ENCODE results near the gene PTGR3. TPM values are rescaled to one million over a fixed set of nuclear protein-coding genes. Genes with fewer than 3 reads are reported as not detected.
A peak's percentile ranks its signal among the peaks of the same experiment; 100 is the strongest.

PTGR3 gene
- total and polyA plus RNA-seq, 2 donors from 2014 or later: 21.1 to 36.8 TPM

DNA sequence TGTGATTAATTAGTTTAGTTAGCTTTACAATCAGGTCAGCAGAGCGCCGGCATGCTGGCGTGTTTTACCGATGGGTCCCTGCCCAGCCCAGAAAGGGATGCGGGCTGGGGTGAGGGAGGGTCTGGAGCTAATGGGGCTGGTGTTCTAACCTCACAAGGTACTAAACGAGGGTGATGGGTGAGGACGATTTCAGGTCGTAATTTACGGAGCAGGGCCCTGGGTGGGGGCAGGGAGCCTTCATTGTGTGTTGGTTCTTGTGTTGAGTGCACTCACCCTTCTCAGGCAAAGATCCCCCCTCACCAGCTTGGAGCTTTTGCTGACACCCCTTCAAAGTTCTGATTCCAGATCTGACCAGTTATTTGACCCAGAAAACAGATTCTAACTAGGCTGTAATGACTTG, 39.5 kb downstream of the PTGR3 start:
- intact Hi-C loops (cut with DNase I): no loop called here
- DNase-seq (no peak), FAIRE-seq (no peak)
- no peaks in the 10 kb centered on the region for H3K4me1 ChIP-seq (ENCODE audit: control insufficient read depth in 2 of 3, insufficient read depth in 2 of 3, low read depth in 1 of 3, low read length in 3 of 3)
- H3K9me3 ChIP-seq (ENCODE audit: control insufficient read depth in 2 of 3, insufficient read depth in 1 of 3, low read length in 3 of 3): no peaks in the 10 kb centered on the region
- H3K36me3 ChIP-seq (ENCODE audit: control insufficient read depth in 2 of 3, insufficient read depth in 3 of 3, low read length in 3 of 3): no peaks in the 10 kb centered on the region
- no peak overlapping the region for H3K4me3 ChIP-seq (ENCODE audit: low read length in 3 of 3)
- H3K27me3 ChIP-seq (ENCODE audit: control insufficient read depth, insufficient read depth, low read length): no peaks in the 10 kb centered on the region
- no peak overlapping the region for H3K27ac ChIP-seq (ENCODE audit: low read depth in 2 of 2, low read length in 2 of 2)
- TF ChIP-seq, protein P1, sequence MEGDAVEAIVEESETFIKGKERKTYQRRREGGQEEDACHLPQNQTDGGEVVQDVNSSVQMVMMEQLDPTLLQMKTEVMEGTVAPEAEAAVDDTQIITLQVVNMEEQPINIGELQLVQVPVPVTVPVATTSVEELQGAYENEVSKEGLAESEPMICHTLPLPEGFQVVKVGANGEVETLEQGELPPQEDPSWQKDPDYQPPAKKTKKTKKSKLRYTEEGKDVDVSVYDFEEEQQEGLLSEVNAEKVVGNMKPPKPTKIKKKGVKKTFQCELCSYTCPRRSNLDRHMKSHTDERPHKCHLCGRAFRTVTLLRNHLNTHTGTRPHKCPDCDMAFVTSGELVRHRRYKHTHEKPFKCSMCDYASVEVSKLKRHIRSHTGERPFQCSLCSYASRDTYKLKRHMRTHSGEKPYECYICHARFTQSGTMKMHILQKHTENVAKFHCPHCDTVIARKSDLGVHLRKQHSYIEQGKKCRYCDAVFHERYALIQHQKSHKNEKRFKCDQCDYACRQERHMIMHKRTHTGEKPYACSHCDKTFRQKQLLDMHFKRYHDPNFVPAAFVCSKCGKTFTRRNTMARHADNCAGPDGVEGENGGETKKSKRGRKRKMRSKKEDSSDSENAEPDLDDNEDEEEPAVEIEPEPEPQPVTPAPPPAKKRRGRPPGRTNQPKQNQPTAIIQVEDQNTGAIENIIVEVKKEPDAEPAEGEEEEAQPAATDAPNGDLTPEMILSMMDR (IDR thresholded peaks at IDR 0.05; ENCODE audit: borderline replicate concordance, extremely low read depth, insufficient read depth): no peak
- no peak overlapping the region for H3K9ac ChIP-seq (ENCODE audit: low read length in 3 of 3)

DNA sequence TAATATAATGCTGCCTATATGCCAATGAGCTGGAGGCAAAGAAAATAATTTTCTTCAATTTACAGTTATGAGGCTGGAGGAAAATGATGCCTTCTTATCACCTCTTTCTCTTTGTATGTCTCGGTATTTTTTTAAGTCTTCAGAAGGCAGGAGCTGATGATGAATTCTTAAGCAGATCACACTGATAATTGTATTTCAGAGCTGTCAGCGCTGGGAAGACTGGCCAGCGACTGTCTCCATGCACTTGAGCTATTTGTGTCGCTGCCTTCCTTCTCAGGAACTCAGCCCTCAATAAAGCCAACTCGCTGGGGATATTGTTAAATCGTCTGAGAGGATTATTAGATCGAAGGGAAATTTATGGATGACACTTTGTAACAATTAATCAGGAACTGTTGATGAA, 40.3 kb downstream of the PTGR3 start:
- Histone ChIP-seq H3K4me1 (ENCODE audit: control insufficient read depth in 2 of 3, insufficient read depth in 2 of 3, low read depth in 1 of 3, low read length in 3 of 3) (no peaks in the 10 kb centered on the region), H3K36me3 (ENCODE audit: control insufficient read depth in 2 of 3, insufficient read depth in 3 of 3, low read length in 3 of 3) (no peaks in the 10 kb centered on the region), H3K27me3 (ENCODE audit: control insufficient read depth, insufficient read depth, low read length) (no peaks in the 10 kb centered on the region), H3K9ac (ENCODE audit: low read length in 3 of 3) (no peak overlapping the region), H3K9me3 (ENCODE audit: control insufficient read depth in 2 of 3, insufficient read depth in 1 of 3, low read length in 3 of 3) (no peaks in the 10 kb centered on the region), H3K27ac (ENCODE audit: low read depth in 2 of 2, low read length in 2 of 2) (no peak overlapping the region), H3K4me3 (ENCODE audit: low read length in 3 of 3) (no peak overlapping the region)
- TF ChIP-seq, protein P1 (IDR thresholded peaks at IDR 0.05; ENCODE audit: borderline replicate concordance, extremely low read depth, insufficient read depth): no peak
- DNase-seq (no peak), FAIRE-seq (no peak)
- intact Hi-C loops (cut with DNase I): no loop called here

DNA sequence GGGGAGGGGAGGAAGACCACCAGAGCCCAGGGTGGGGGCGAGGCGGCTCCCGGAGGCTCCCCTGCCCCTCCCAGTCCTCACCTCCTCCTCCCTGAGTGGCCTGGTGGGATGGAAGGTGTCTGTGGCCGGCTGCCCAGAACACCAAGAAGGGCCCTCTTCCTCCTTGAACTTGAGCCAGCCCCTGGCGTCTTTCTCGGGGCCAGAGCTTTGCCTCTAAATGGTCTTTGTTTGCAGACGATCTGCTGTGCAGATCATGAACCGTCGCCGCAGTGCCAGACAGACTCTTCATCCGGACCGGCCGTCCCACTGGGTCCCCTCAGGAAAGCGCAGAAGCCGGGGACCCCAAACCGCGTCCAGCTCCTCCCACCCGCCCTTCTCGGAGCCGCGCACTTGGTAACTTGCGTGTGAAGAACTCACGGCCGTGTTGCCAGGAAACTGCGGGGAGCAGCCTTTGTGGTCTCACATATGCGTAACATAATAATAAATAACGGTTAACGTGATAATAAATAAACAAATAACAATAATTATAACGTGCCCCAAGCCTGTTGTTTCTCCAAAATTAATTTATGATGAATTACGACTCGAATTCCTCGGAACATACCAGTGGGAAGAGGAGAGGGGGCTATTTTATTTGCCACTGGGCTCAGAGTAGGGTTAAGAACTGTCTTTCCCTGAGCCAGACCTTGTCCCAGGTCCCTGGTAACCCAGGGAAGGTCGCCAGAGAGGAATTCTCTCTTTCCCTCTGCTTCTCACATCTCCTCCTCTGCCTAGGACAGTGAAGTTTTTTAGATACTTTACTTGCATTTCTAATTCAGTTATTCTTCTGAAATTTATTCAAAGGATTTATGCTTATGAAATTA, 41.0 kb downstream of the PTGR3 start:
- Histone ChIP-seq H3K4me1 (ENCODE audit: control insufficient read depth in 2 of 3, insufficient read depth in 2 of 3, low read depth in 1 of 3, low read length in 3 of 3) (no peaks in the 10 kb centered on the region), H3K27ac (ENCODE audit: low read depth in 2 of 2, low read length in 2 of 2) (peak overlapping the region; percentile 23 to 27), H3K9ac (ENCODE audit: low read length in 3 of 3) (no peak overlapping the region), H3K4me3 (ENCODE audit: low read length in 3 of 3) (no peak overlapping the region), H3K9me3 (ENCODE audit: control insufficient read depth in 2 of 3, insufficient read depth in 1 of 3, low read length in 3 of 3) (no peaks in the 10 kb centered on the region), H3K27me3 (ENCODE audit: control insufficient read depth, insufficient read depth, low read length) (no peaks in the 10 kb centered on the region), H3K36me3 (ENCODE audit: control insufficient read depth in 2 of 3, insufficient read depth in 3 of 3, low read length in 3 of 3) (no peaks in the 10 kb centered on the region)
- intact Hi-C loops (cut with DNase I): no loop called here
- TF ChIP-seq, protein P1 (IDR thresholded peaks at IDR 0.05; ENCODE audit: borderline replicate concordance, extremely low read depth, insufficient read depth): no peak
- no peak for DNase-seq
- FAIRE-seq: no peak

Measured in kidney (tissue), 14 donors.